Rectal smooth muscle tissue (tissue), 1 donor: ENCODE results near the gene RIC3.

Source experiments
- H3K27ac ChIP-seq: one replicate; pipeline ENCODE4 v1.7.0; 2013; ENCODE audit warnings: low read depth, low read length, inconsistent platforms
- H3K27me3 ChIP-seq: one replicate; pipeline ENCODE4 v1.7.0; 2013; ENCODE audit warnings: low read length; ENCODE audit not compliant: control insufficient read depth, insufficient read depth
- H3K36me3 ChIP-seq: one replicate; pipeline ENCODE4 v1.7.0; 2013; ENCODE audit warnings: low read length; ENCODE audit not compliant: control insufficient read depth, insufficient read depth
- H3K4me1 ChIP-seq: one replicate; pipeline ENCODE4 v1.7.0; 2013; ENCODE audit warnings: low read length; ENCODE audit not compliant: control insufficient read depth, insufficient read depth
- H3K4me3 ChIP-seq: one replicate; pipeline ENCODE4 v1.7.0; 2013; ENCODE audit warnings: low read length
- H3K9ac ChIP-seq: one replicate; pipeline ENCODE4 v1.7.0; 2013; ENCODE audit warnings: low read length

The RIC3 gene

GRCh38 chr11:8066911-8067455, 101.8 kb downstream of the RIC3 start:
- Histone ChIP-seq H3K27ac (no peak overlapping the region), H3K9ac (no peak overlapping the region), H3K4me3 (no peak overlapping the region), H3K4me1 (peaks cover 21% of the 10 kb centered on the region), H3K36me3 (no peaks in the 10 kb centered on the region), H3K27me3 (no peaks in the 10 kb centered on the region)

GRCh38 chr11:8066036-8066910, 102.6 kb downstream of the RIC3 start:
- no peak overlapping the region for H3K9ac ChIP-seq
- peaks cover 21% of the 10 kb centered on the region for H3K4me1 ChIP-seq
- no peaks in the 10 kb centered on the region for H3K36me3 ChIP-seq
- H3K27me3 ChIP-seq = no peaks in the 10 kb centered on the region
- H3K27ac ChIP-seq = no peak overlapping the region
- H3K4me3 ChIP-seq = no peak overlapping the region

DNA sequence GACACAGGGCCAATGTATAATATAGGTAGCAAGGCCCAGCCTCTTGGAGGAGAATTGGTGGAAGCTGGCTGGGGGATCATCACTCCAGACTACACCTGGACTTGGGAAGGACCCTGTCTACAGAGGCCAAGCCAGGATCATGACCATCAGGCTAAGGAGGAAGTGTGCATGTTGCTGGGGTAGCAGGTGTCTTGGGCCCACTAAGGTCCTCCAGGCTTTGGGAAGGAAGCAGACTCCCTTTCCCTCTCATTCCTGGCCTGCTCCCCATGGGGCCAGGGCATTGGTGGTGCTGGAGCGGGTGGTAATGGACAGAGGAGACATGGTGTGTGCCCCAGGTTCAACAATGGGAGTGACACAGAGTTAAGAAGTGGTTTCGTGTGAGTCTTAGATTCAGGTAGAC, 103.8 kb downstream of the RIC3 start:
- H3K4me3 ChIP-seq = no peak overlapping the region
- no peak overlapping the region for H3K9ac ChIP-seq
- no peaks in the 10 kb centered on the region for H3K27me3 ChIP-seq
- H3K4me1 ChIP-seq = peaks cover 23% of the 10 kb centered on the region
- no peak overlapping the region for H3K27ac ChIP-seq
- no peaks in the 10 kb centered on the region for H3K36me3 ChIP-seq

GRCh38 chr11:8063324-8063723, 105.5 kb downstream of the RIC3 start:
- H3K36me3 ChIP-seq = no peaks in the 10 kb centered on the region
- H3K27me3 ChIP-seq = peaks cover 3% of the 10 kb centered on the region
- H3K4me3 ChIP-seq = no peak overlapping the region
- peaks cover 15% of the 10 kb centered on the region for H3K4me1 ChIP-seq
- peak overlapping the region; percentile 77 for H3K27ac ChIP-seq
- H3K9ac ChIP-seq = no peak overlapping the region

- peak overlapping the region; percentile 77 for H3K27ac ChIP-seq
- no peak overlapping the region for H3K9ac ChIP-seq
Observed at GRCh38 chr11:8062781-8063257, 106.0 kb downstream of the RIC3 start.

DNA sequence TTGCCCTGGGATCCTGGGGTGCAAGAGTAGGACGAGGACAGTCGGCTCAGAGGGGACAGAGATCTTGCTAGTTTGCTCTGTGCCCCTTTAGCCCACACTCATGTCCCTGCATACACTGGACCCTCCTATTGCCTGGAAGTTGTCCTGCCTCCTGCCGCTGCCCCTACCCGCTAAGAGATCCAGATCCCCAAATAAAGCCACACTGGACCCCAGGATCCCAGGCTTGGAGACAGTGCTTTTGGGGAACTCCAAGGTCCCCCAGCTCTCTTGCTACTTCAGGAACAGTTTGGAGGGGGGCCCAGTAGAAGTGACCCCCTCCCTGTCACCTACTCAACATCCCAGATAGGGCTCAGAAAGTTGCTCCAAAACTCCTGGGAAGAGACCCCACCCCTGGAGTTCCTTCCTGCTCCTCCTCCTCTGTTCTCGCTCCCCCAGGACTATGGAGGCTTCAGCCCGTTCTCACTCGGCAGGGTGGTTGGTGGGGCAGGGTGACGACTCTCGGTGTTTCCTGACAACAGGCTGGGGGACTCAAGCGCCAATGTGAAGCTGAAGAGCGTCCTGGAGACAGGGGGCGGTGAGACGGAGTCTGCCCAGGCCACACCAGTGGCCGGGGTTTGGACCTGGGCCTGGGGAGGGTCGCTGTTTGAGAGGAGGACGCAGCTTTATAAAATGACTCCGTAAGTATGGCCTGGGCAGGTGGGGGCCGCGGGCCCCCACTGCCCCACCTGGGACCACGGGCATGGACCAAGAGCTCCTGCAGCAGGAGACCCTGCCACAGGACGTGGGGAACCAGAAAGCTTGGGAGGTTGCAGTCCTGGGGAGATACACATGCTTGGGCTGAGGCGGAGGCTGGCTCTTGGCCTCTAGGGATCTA, 107.0 kb downstream of the RIC3 start:
- peaks cover 22% of the 10 kb centered on the region for H3K4me1 ChIP-seq
- no peak overlapping the region for H3K9ac ChIP-seq
- H3K4me3 ChIP-seq = no peak overlapping the region
- peaks cover 3% of the 10 kb centered on the region for H3K27me3 ChIP-seq
- H3K36me3 ChIP-seq = no peaks in the 10 kb centered on the region
- H3K27ac ChIP-seq = no peak overlapping the region

More at GRCh38 chr11:8062781-8063257, 106.0 kb downstream of the RIC3 start:
- Histone ChIP-seq H3K4me3 (no peak overlapping the region), H3K27me3 (peaks cover 3% of the 10 kb centered on the region), H3K36me3 (no peaks in the 10 kb centered on the region), H3K4me1 (peaks cover 15% of the 10 kb centered on the region)

GRCh38 chr11:8060801-8061554, 107.8 kb downstream of the RIC3 start:
- Histone ChIP-seq H3K4me3 (no peak overlapping the region), H3K4me1 (peaks cover 23% of the 10 kb centered on the region), H3K27me3 (peaks cover 3% of the 10 kb centered on the region), H3K36me3 (no peaks in the 10 kb centered on the region), H3K27ac (no peak overlapping the region), H3K9ac (no peak overlapping the region)

DNA sequence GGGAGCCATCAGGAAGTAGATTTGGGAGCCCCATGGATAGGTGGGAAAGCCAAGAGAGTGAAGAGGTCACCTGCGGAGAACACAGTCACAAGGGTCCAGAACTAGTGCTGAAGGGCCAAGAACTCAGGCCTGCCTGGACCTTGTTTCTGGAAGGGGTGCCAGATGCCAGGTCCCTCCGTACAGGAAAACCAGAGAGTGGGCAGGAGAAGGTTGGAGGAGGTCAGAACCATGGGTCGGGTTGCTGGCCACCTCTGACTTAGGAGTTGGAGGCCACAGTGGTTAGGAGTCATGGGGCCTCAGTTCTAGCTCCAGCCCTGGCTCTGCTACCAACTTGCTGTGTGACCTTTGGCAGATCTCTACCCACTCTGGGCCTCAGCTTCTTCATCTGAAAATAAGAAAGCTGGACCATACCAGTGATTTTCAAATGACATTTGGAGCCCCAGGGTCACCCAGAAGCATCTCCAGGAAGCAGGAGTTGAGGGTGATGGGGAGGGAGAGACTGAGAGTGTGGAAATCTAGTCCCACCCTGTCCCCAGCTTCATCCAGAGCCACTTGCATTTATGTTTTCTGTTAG, 108.6 kb downstream of the RIC3 start:
- Histone ChIP-seq H3K4me3 (no peak overlapping the region), H3K9ac (no peak overlapping the region), H3K4me1 (peaks cover 23% of the 10 kb centered on the region), H3K36me3 (no peaks in the 10 kb centered on the region), H3K27ac (no peak overlapping the region), H3K27me3 (peaks cover 3% of the 10 kb centered on the region)

DNA sequence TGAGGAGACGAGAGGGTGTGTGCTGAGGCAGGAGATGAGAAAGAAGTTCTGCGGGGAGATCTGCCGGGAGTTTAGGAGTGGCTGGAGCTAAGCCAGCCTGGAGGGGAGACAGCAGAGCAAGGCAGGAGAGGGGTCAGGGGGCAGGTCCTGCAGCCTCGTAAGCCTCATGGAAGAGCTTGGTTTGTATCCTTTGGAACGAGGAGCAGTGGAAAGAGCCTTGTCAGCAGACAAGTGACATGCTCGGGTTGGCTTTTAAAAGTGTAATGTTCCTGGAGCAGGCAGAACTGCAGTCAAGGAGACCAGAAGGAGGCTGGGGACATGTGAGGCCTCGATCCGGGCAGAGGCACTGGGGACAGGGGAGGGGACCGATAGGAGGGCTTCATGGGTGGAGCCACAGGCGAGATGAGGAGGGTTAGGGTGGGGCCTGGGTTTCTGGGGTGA, 109.2 kb downstream of the RIC3 start:
- H3K36me3 ChIP-seq = no peaks in the 10 kb centered on the region
- H3K4me1 ChIP-seq = peaks cover 23% of the 10 kb centered on the region

GRCh38 chr11:8059030-8059429, 109.8 kb downstream of the RIC3 start:
- H3K27ac ChIP-seq = no peak overlapping the region
- H3K4me1 ChIP-seq = peaks cover 23% of the 10 kb centered on the region
- peaks cover 3% of the 10 kb centered on the region for H3K27me3 ChIP-seq
- no peak overlapping the region for H3K4me3 ChIP-seq
- H3K36me3 ChIP-seq = no peaks in the 10 kb centered on the region
- no peak overlapping the region for H3K9ac ChIP-seq

More for the DNA sequence above, 109.2 kb downstream of the RIC3 start:
- Histone ChIP-seq H3K4me3 (no peak overlapping the region), H3K27ac (no peak overlapping the region), H3K9ac (no peak overlapping the region), H3K27me3 (peaks cover 3% of the 10 kb centered on the region)

DNA sequence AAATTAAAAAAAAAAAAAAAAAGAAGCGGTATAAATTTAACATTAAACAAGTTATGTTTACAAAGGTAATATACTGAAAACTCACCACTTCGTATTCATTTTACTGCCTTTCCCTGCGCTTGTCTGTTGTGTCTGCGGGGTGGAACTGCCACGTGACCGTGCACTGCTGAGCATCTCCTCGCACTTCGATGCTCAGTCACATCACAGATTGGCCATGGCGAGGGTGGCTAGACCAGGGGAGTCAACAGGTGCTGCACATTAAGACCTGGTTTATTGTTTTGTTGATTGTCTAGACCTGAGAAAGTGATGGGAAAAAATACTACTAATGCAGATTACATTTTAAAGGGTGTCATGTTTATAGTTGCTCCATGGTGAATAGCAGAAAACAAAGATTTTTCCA, 110.6 kb downstream of the RIC3 start:
- no peak overlapping the region for H3K9ac ChIP-seq

More for the DNA sequence above, 110.6 kb downstream of the RIC3 start:
- Histone ChIP-seq H3K4me3 (no peak overlapping the region), H3K4me1 (peaks cover 16% of the 10 kb centered on the region), H3K36me3 (no peaks in the 10 kb centered on the region), H3K27me3 (peaks cover 3% of the 10 kb centered on the region), H3K27ac (no peak overlapping the region)
